NAMALWA (cell line): ENCODE results near the gene SPEF2.
A peak's percentile ranks its signal among the peaks of the same experiment; 100 is the strongest.
"Not testable (repeated sequence)": the region's sequence is repeated elsewhere in the genome, so short reads cannot be mapped to it uniquely, and the experiment has no call there.

Source experiments
- DNase-seq: peaks from one replicate; pipeline ENCODE4 v3.0.0-alpha.2; 2015; ENCODE audit warnings: low spot score

Gene SPEF2

GRCh38 chr5:35853631-35854030, 236.0 kb downstream of the SPEF2 start:
- DNase-seq, result no peak

- no peak for DNase-seq
Measured at GRCh38 chr5:35854248-35854647, 236.6 kb downstream of the SPEF2 start.

- DNase-seq, result no peak
Measured at GRCh38 chr5:35855187-35855586, 237.5 kb downstream of the SPEF2 start.

GRCh38 chr5:35856186-35856764, 238.6 kb downstream of the SPEF2 start:
- DNase-seq, result not testable (repeated sequence)

- DNase-seq, result peak; percentile 31
Measured at GRCh38 chr5:35856765-35857351, 239.2 kb downstream of the SPEF2 start, which contains the start of gene IL7R. Gene IL7R, plus strand, starts transcription at chr5:35856891. Its CDS starts 87 bp downstream, at chr5:35856978.

GRCh38 chr5:35857606-35858205, 240.0 kb downstream of the SPEF2 start:
- DNase-seq, result no peak

GRCh38 chr5:35859101-35859661, 241.5 kb downstream of the SPEF2 start:
- no peak for DNase-seq

- DNase-seq, result no peak
Measured at GRCh38 chr5:35860686-35861085, 243.0 kb downstream of the SPEF2 start.

GRCh38 chr5:35861718-35862117, 244.1 kb downstream of the SPEF2 start:
- DNase-seq, result no peak

- DNase-seq, result no peak
Measured at GRCh38 chr5:35862126-35862525, 244.5 kb downstream of the SPEF2 start.

- no peak for DNase-seq
Measured at GRCh38 chr5:35863159-35863558, 245.5 kb downstream of the SPEF2 start.
